Stimulated activated CD4-positive, alpha-beta T cell treated with anti-CD3 and anti-CD28 coated beads, TNF-alpha, amount 100 ng/mL, for 1 hour (primary cell): ENCODE measurements around the gene PRR5L.

Experiments used
- DNase-seq, 3 donors: peaks; one replicate each; pipeline ENCODE4 v3.0.0-alpha.2; 2020; ENCODE audit warnings: low read depth in 3 of 3, low spot score in 1 of 3

Gene PRR5L

GRCh38 chr11:36375353-36376008 is 79.4 kb downstream of the PRR5L start:
- no peak for DNase-seq

DNA sequence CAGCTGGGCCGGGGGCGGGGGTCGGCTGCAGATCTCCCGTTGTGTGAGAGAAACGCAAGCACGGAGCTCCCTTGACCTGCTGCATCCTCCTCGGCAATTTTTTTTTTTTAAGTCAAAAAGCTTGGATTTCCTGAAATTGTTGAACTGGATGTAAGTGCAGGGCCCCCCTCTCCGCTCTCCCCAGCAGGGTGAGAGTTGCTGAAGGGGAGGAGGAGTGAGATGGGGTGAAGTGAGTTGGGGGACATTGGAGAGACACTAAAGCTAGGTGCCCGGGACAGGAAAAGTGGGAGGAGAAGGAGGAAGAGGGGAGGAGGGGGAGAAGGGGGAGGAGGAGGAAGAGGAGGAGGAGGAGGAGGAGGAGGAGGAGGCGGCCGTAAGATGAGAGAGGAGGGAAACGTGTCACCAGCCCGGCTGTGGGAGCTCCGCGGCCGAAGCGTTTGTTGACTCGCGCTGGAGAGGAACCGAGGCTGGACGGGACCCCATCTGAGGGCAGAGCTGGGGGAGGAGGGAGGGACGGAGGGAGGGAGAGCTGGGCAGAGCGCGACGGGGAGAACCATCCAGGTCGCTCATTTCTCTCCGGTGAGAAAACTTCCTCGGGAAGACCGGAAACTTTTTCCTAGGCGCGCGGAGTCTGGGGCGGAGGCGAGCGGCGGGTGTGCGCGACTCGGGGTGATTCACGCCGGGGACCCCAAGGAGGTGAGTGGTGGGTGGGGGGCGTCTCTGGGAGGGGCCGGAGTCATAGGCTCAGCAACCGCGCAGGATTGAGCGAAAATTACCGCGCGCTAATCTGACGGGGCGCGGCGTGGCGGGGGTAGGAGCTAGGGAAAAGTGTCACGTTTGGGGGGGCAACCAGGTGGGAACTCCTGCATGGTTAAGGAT is 80.2 kb downstream of the PRR5L start:
- DNase-seq, result no peak

- DNase-seq, result peak in 1 of 3 donors; percentile 20
Measured at GRCh38 chr11:36376888-36377758, 81.0 kb downstream of the PRR5L start.

- no peak for DNase-seq
Measured at GRCh38 chr11:36377759-36378564, 81.9 kb downstream of the PRR5L start.

GRCh38 chr11:36379653-36380052 is 83.6 kb downstream of the PRR5L start:
- no peak for DNase-seq

DNA sequence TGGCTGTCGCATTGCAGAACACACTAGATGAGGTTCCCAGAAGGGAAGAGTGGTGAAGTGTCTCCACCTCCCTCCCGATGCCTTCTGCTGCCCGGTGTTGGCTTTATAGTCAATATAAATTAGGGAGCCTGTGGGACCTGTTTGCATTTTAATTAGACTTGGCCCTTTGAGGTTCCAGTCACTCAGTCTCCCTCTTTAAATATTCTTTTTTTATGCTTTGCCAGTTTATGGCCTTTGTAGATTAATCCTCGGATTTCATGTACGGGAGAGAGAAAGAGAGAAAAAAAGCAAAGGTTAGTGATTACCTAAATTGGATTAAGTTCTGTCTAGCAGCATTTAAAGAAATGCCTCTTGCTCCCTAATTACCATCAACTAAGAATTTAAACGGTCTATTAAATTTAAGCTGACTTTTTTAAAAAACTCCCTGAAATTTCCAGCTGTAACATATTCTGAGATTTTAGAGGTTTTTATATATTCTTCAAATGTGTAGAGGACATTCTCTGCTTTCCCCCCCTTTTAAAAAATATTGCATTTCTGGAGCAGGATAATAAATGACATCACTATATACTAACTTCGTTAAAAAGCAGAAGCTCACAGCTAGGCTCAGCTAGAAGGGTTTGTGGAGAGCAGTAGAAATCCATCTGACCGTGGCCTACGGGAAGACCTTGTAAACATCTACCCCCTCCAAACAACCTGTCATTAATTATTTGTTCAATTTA is 84.4 kb downstream of the PRR5L start:
- no peak for DNase-seq

DNA sequence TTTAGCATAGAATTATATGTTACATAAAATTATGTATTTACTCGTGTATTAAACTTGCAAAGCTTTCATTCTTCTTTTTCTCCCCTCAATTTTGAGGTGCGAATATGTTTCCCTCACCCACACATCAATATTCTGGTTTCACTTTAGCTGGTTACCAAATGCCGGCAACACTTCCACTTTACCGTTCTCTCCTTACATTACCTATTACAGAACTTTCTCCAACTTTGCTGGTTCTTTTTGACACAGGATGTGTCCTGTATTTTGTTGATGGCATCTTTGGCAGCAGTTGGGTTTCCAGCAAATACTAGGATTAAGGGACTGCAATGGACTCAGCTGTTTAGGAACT is 84.9 kb downstream of the PRR5L start:
- no peak for DNase-seq

DNA sequence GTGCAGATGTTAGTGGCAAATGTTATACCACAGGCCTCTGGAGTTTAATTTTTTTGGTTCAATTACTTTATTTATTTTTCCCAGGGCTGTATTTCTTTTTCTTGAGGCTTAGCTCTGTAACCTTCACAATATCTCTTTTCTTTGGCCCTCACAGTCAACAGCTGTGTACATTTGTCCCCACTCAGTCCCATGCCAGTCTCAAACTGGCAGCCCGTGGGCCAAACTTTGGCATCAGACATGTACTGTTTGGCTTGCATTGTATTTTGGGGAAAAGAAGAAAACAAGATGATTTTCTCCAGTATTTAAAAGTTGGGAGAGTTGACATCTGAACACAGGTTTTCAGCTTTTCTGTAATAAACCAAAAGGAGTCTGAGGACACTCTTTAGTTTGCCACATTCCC is 87.1 kb downstream of the PRR5L start:
- DNase-seq, result no peak

- DNase-seq, result no peak
Measured at GRCh38 chr11:36385121-36385970, 89.3 kb downstream of the PRR5L start.

DNA sequence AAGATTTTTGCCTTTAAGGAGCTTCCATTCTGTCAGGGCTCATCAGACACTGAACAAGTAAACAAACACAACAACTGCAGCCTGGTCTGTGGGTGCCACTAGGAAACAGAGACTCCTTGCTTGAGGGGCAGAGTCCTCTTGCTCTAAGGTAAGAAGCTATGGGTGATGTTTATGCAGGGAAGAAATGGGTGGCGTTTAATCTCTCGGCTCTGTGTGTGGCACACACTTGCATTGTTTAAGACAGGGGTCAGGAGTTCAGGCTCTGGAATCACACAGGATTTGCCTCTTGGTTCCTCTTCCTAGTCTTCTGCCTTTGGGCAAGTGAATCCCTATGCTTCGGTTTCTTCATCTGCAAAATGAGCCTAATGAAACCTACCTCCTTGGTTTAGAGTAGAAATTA is 90.3 kb downstream of the PRR5L start:
- no peak for DNase-seq

DNA sequence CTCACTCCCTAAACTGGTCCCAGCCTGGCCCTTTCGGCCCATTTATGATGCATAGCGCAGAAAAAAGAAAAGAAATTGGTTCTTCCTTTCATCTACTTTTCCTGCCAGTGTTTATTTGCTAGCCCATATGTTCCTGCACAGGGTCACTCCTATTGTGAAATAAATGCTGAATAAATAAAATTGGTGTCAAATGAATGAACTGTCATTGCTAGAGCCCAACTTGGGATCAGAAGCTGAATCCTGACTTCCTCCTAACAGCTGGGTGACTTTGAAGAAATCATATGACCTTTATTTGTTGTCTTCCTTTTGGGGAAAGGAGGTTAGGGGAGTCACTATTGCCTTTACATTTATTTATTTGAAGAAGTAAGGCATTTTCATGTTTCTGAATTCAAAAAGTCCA is 92.0 kb downstream of the PRR5L start:
- no peak for DNase-seq

- DNase-seq, result no peak
Measured at GRCh38 chr11:36388951-36389350, 92.9 kb downstream of the PRR5L start.

- DNase-seq, result no peak
Measured at GRCh38 chr11:36389811-36390210, 93.7 kb downstream of the PRR5L start.

- DNase-seq, result no peak
Measured at GRCh38 chr11:36390963-36391471, 94.9 kb downstream of the PRR5L start.

DNA sequence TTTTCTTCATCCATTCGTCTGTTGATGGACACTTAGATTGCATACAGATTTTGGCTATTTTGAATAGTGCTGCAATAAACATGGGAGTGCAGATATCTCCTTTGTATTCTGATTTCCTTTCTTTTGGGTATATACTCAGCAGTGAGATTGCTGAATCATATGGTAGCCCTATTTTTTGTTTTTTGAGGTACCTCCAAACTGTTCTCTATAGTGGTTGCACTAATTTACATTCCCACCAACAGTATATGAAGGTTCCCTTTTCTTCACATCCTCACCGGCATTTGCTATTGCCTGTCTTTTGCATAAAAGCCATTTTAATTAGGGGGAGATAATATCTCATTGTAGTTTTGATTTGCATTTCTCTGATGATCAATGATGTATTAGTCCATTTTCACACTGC is 96.1 kb downstream of the PRR5L start:
- DNase-seq, result no peak

- DNase-seq, result no peak
Measured at GRCh38 chr11:36394056-36394455, 98.0 kb downstream of the PRR5L start.

- no peak for DNase-seq
Measured at GRCh38 chr11:36394926-36395325, 98.8 kb downstream of the PRR5L start.

DNA sequence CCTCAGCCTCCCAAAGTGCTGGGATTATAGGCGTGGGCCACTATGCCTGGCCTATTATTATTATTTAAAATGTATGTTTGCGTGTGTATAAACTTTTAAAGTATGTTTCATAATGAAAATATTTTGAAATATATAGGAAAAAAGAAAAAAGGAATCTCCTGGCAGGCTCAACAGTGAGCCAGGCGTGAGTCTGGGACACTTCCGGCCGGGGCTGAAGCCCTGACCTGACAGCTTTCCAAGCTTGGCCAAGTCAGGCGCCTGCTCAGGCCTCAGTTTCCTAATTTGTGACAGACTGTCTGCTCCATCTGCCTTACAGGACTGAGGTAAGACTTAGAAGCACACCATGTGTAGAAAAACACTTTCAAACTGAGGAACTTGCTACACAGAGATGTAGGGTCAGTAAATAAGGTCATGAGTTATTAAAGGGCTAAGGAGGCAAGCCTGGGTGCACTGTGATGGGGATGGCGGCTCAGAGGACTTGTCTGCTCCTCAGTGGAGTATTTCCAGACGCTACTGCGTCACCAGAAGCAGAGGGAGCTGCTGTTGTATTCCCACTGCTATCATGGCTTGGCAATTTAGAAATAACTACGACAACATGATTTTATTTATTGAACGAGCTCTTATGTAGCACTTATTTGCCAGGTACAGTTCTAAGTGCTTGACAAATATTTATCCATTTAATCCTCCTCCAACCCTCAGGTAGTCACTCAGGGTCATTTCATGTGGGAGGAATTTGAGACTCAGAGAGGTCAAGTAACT is 100.1 kb downstream of the PRR5L start:
- DNase-seq, result no peak
